Esophagus squamous epithelium (tissue), 5 donors: ENCODE results near the gene ARNT2. TPM values are rescaled to one million over a fixed set of nuclear protein-coding genes. Genes with fewer than 3 reads are reported as not detected.

Experiments used
- DNase-seq: peaks from one replicate; lab custom pipeline; 2025; lab: John Stamatoyannopoulos, UW
- H3K27ac ChIP-seq, 4 donors: fragments of 200-600 bp; sonication (generic); one replicate each; pipeline ENCODE4 v1.5.1; 2016 to 2019; ENCODE audit warnings: mild to moderate bottlenecking in 1 of 4
- H3K27me3 ChIP-seq, 4 donors: fragments of 200-600 bp; sonication (generic); 1 replicate in 3 of 4; 2 replicates in 1 of 4; pipeline versions ENCODE4 v1.5.1 to v1.6.0; 2017 to 2021; ENCODE audit warnings: antibody characterized with exemption in 1 of 4
- H3K36me3 ChIP-seq, 3 donors: fragments of 200-600 bp; sonication (generic); one replicate each; pipeline ENCODE4 v1.5.1; 2016 to 2019
- H3K4me1 ChIP-seq, 3 donors: fragments of 200-600 bp; sonication (generic); one replicate each; pipeline ENCODE4 v1.5.1; 2017 to 2019
- H3K4me3 ChIP-seq, 4 donors: fragments of 200-600 bp; sonication (generic); 1 replicate in 3 of 4; 2 replicates in 1 of 4; pipeline ENCODE4 v1.5.1; 2016 to 2019; ENCODE audit warnings: mild to moderate bottlenecking in 2 of 4, moderate library complexity in 1 of 4
- H3K9me3 ChIP-seq, 3 donors: fragments of 200-600 bp; sonication (generic); one replicate each; pipeline ENCODE4 v1.5.1; 2016 to 2019
- POLR2A ChIP-seq, 4 donors: fragments of 450-650 bp; IDR thresholded peaks; one replicate each; pipeline ENCODE4 v1.6.1; 2017; ENCODE audit warnings: antibody characterized with exemption in 4 of 4, mild to moderate bottlenecking in 4 of 4, moderate library complexity in 3 of 4
- WGBS, 2 donors: methylation state at CpG; one replicate each; pipeline ENCODE4 v1.1.5; 2018; 5-methylcytosine and 5-hydroxymethylcytosine counted together
- intact Hi-C: fragments of 100-400 bp; cut with DNase I; formaldehyde crosslinking; loops from one replicate; pipeline ENCODE4 v1.15.0; 2022
- total RNA-seq, 4 donors: library from RNA; depleted of rRNA; stranded (reverse); fragments of >200 nt; gene quantifications; one replicate each; pipeline ENCODE4 v1.1.0, GENCODE V29; 2016
- TF ChIP-seq, protein P1 (sequence below), 6 experiments: fragments of 450-650 bp in 4 of 6; fragments of 200-600 bp in 2 of 6; sonication (generic) in 2 of 6; IDR thresholded peaks; one replicate each; pipeline ENCODE4 v1.5.1; 2016 to 2019; ENCODE audit warnings: antibody characterized with exemption in 6 of 6, mild to moderate bottlenecking in 4 of 6, moderate library complexity in 4 of 6
- donor health status: DM: yes; HTN: yes; CAD: no.

The ARNT2 gene
- total RNA-seq, 4 donors from 2014 or later, result 0.15 to 5.7 (median 1.7) TPM

DNA sequence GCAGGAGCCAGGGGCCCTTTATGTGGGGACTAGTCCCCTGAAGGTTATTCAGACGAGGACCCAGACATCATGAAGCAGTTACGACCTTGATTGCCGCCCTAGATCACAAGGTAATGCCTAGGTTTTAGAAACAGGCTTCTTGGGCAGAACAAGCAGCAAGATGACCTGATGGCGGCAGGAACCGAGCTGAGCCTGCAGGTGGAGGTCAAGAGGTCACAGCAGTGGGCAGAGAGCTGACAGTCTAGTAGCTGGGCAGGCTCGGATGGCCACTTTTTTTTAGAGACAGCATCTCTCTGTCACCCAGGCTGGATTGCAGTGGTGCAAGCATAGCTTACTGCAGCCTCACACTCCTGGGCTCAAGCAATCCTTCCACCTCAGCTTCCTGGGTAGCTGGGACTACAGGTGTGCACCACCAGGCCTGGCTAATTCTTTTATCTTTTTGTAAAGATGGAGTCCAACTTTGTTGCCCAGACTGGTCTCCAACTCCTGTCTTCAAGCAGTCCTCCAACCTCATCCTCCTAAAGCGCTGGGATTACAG, 207.4 kb downstream of the ARNT2 start:
- Histone ChIP-seq H3K36me3 (no peaks in the 10 kb centered on the region), H3K9me3 (no peaks in the 10 kb centered on the region), H3K27ac (no peak overlapping the region), H3K27me3 (peaks cover 0 to 8% (median 0%) of the 10 kb centered on the region in 4 donors), H3K4me1 (peaks cover 20 to 52% (median 44%) of the 10 kb centered on the region in 3 donors), H3K4me3 (no peak overlapping the region)
- WGBS, 2 donors, result 82% methylated on average over 2 of the region's 7 CpGs; no CpG with 5 or more reads in 1 of the 2 donors
- TF ChIP-seq, protein P1, sequence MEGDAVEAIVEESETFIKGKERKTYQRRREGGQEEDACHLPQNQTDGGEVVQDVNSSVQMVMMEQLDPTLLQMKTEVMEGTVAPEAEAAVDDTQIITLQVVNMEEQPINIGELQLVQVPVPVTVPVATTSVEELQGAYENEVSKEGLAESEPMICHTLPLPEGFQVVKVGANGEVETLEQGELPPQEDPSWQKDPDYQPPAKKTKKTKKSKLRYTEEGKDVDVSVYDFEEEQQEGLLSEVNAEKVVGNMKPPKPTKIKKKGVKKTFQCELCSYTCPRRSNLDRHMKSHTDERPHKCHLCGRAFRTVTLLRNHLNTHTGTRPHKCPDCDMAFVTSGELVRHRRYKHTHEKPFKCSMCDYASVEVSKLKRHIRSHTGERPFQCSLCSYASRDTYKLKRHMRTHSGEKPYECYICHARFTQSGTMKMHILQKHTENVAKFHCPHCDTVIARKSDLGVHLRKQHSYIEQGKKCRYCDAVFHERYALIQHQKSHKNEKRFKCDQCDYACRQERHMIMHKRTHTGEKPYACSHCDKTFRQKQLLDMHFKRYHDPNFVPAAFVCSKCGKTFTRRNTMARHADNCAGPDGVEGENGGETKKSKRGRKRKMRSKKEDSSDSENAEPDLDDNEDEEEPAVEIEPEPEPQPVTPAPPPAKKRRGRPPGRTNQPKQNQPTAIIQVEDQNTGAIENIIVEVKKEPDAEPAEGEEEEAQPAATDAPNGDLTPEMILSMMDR (IDR thresholded peaks at IDR 0.05), result no peak
- TF ChIP-seq POLR2A (IDR thresholded peaks at IDR 0.05), result no peak
- DNase-seq, result no peak
- intact Hi-C loops, result no loop called here

DNA sequence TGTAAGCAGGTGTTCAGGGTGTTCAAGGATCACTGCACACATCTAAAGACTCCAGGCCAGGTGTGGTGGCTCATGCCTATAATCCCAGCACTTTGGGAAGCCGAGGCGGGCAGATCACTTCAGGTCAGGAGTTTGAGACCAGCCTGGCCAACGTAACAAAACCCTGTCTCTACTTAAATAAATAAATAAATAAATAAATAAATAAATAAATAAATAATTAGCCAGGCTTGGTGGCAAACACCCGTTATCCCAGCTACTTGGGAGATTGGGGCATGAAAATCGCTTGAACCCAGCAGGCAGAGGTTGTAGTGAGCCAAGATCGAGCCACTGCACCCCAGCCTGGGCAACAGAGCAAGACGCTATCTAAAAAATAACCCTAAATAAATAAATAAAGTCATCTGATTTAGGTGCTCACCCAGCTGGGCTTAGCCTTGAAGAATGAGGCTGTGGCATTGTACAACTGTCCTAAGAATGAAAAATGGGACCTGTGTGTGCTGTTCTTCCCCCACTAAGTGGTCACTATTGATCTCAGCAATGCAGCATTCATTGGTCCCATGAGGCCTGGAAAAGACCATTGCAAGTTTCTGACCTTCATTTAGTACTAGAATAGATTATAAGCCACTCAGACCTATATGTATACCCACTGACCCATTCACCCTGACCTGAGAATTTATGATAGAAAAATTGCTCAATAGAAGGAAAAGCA, 208.1 kb downstream of the ARNT2 start:
- Histone ChIP-seq H3K9me3 (no peaks in the 10 kb centered on the region), H3K27ac (no peak overlapping the region), H3K27me3 (peaks cover 0 to 8% (median 0%) of the 10 kb centered on the region in 4 donors), H3K36me3 (no peaks in the 10 kb centered on the region), H3K4me3 (no peak overlapping the region), H3K4me1 (peaks cover 20 to 54% (median 42%) of the 10 kb centered on the region in 3 donors)
- TF ChIP-seq, protein P1 (IDR thresholded peaks at IDR 0.05), result no peak
- TF ChIP-seq POLR2A (IDR thresholded peaks at IDR 0.05), result no peak
- intact Hi-C loops, result no loop called here
- 80 to 86% methylated on average over 7 of the region's 7 CpGs for WGBS, 2 donors
- no peak for DNase-seq

DNA sequence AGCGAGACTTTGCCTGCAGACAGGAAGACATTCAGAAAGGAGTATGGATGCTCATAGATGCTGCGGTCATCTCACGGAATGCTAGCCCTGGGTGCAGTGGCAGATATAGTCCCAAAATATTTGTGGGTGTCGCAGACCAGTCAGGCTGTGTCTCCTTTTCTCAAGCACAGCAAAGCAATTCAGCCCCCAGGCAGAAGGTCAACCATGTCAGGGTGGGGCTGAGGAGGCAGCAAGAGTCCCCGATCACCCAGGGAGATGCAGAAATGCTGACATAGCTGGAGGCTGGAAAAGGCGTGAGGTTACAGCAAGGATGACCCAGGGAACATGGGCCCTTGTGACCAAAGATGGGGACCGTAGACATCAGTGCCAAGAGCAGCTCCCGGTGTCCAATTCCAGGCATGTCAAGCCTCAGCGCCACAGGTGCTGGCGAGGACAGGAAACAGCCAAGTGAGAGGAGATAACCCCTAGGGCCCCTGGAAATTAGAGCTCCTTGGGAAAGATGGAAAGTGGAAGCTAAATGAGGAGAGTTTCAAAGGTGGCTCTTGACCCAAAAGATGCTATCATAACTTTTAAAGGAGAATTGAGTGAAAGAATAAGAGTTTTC, 209.7 kb downstream of the ARNT2 start:
- 85 to 94% methylated on average over 9 of the region's 10 CpGs for WGBS, 2 donors
- Histone ChIP-seq H3K4me1 (peaks cover 20 to 48% (median 27%) of the 10 kb centered on the region in 3 donors), H3K36me3 (no peaks in the 10 kb centered on the region), H3K27ac (no peak overlapping the region), H3K9me3 (no peaks in the 10 kb centered on the region), H3K27me3 (peaks cover 0 to 8% (median 0%) of the 10 kb centered on the region in 4 donors), H3K4me3 (no peak overlapping the region)
- TF ChIP-seq POLR2A (IDR thresholded peaks at IDR 0.05), result no peak
- TF ChIP-seq, protein P1 (IDR thresholded peaks at IDR 0.05), result no peak
- no peak for DNase-seq
- intact Hi-C loops, result no loop called here

DNA sequence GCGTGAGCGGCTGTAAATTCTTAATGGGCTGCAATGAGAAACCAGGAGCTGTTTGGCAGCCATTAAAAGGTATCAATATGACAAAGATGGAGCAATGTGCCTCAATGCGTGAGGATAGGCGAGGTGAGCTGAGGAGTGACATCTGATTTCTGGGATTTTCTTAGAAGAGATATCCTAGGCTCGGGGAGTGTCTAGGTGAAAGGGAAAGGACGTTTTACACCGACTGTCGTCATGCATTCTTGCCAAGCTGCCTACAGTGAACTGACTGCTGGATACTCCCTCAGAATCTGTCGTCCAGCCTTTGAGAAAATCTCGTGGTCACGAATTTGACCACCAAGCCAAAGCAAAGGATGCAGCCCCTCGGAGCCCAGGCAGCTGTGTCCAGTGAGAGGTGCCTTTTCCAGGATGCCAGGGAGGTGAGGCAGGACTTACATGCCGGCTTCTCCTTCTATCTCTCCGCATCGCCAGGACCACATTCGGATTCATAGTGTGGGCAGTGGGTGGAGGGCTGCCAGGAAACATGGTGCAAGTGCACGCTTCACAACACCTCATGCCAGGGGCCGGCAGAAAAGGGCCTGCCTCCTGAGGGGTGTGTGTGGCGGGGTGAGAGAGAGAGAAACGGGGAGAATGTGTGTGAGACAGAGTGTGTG, 210.7 kb downstream of the ARNT2 start:
- WGBS, 2 donors, result 86 to 89% methylated on average over 17 to 20 of the region's 20 CpGs
- DNase-seq, result no peak
- H3K4me1 ChIP-seq, result peaks cover 12 to 48% (median 17%) of the 10 kb centered on the region in 3 donors
- no peaks in the 10 kb centered on the region for H3K9me3 ChIP-seq
- peaks cover 0 to 8% (median 0%) of the 10 kb centered on the region in 4 donors for H3K27me3 ChIP-seq
- H3K36me3 ChIP-seq, result no peaks in the 10 kb centered on the region
- TF ChIP-seq, protein P1 (IDR thresholded peaks at IDR 0.05), result no peak
- TF ChIP-seq POLR2A (IDR thresholded peaks at IDR 0.05), result no peak
- peak overlapping the region in 1 of 4 donors; percentile 22 for H3K27ac ChIP-seq
- intact Hi-C loops, result no loop called here
- H3K4me3 ChIP-seq, result no peak overlapping the region
